Measurements from ENCODE around the gene TPGS1. TPM values are rescaled to one million over a fixed set of nuclear protein-coding genes. Genes with fewer than 3 reads are reported as not detected.

Gene TPGS1
- total and polyA plus RNA-seq, 4 donors = 9.9 to 31.3 (median 27.1) TPM

- Histone ChIP-seq H3K27me3 (ENCODE audit: control insufficient read depth, insufficient read depth, low read length) (peaks cover 25% of the 10 kb centered on the region), H3K4me3 (ENCODE audit: low read depth, low read length) (no peak overlapping the region), H3K4me1 (ENCODE audit: control insufficient read depth, insufficient read depth, low read length) (peaks cover 29% of the 10 kb centered on the region), H3K36me3 (ENCODE audit: control insufficient read depth, insufficient read depth, low read length) (no peaks in the 10 kb centered on the region), H3K27ac (ENCODE audit: low read depth, low read length) (no peak overlapping the region), H3K9me3 (ENCODE audit: control insufficient read depth, insufficient read depth, low read length) (no peaks in the 10 kb centered on the region)
- WGBS (ENCODE audit: insufficient coverage) = 57% methylated on average over 22 of the region's 22 CpGs
- DNase-seq (ENCODE audit: low read depth in 4 of 6, low spot score in 6 of 6) = no peak
Observed at GRCh38 chr19:494171-495080, 12.9 kb upstream of the TPGS1 start.

- 66% methylated on average over 8 of the region's 10 CpGs for WGBS (ENCODE audit: insufficient coverage)
- peaks cover 29% of the 10 kb centered on the region for H3K27me3 ChIP-seq (ENCODE audit: control insufficient read depth, insufficient read depth, low read length)
Observed at GRCh38 chr19:495081-495401, 12.3 kb upstream of the TPGS1 start.

GRCh38 chr19:495402-496111 lies 11.7 kb upstream of the TPGS1 start:
- Histone ChIP-seq H3K27ac (ENCODE audit: low read depth, low read length) (no peak overlapping the region), H3K9me3 (ENCODE audit: control insufficient read depth, insufficient read depth, low read length) (no peaks in the 10 kb centered on the region), H3K27me3 (ENCODE audit: control insufficient read depth, insufficient read depth, low read length) (peaks cover 29% of the 10 kb centered on the region), H3K4me3 (ENCODE audit: low read depth, low read length) (no peak overlapping the region), H3K4me1 (ENCODE audit: control insufficient read depth, insufficient read depth, low read length) (peaks cover 21% of the 10 kb centered on the region), H3K36me3 (ENCODE audit: control insufficient read depth, insufficient read depth, low read length) (no peaks in the 10 kb centered on the region)
- WGBS (ENCODE audit: insufficient coverage) = 18% methylated on average over 30 of the region's 32 CpGs
- peak in 1 of 6 donors; percentile 4 for DNase-seq (ENCODE audit: low read depth in 4 of 6, low spot score in 6 of 6)

More at GRCh38 chr19:495081-495401, 12.3 kb upstream of the TPGS1 start:
- Histone ChIP-seq H3K4me3 (ENCODE audit: low read depth, low read length) (no peak overlapping the region), H3K9me3 (ENCODE audit: control insufficient read depth, insufficient read depth, low read length) (no peaks in the 10 kb centered on the region), H3K27ac (ENCODE audit: low read depth, low read length) (no peak overlapping the region), H3K36me3 (ENCODE audit: control insufficient read depth, insufficient read depth, low read length) (no peaks in the 10 kb centered on the region), H3K4me1 (ENCODE audit: control insufficient read depth, insufficient read depth, low read length) (peaks cover 23% of the 10 kb centered on the region)
- DNase-seq (ENCODE audit: low read depth in 4 of 6, low spot score in 6 of 6) = no peak

- Histone ChIP-seq H3K4me3 (ENCODE audit: low read depth, low read length) (peak within 1 kb of the TSS; percentile 12), H3K9me3 (ENCODE audit: control insufficient read depth, insufficient read depth, low read length) (no peaks in the 10 kb centered on the region), H3K27ac (ENCODE audit: low read depth, low read length) (no peak within 1 kb of the TSS), H3K4me1 (ENCODE audit: control insufficient read depth, insufficient read depth, low read length) (peaks cover 21% of the 10 kb centered on the region), H3K27me3 (ENCODE audit: control insufficient read depth, insufficient read depth, low read length) (peaks cover 29% of the 10 kb centered on the region), H3K36me3 (ENCODE audit: control insufficient read depth, insufficient read depth, low read length) (no peaks in the 10 kb centered on the region)
- no peak for DNase-seq (ENCODE audit: low read depth in 4 of 6, low spot score in 6 of 6)
- 6% methylated on average over 28 of the region's 33 CpGs for WGBS (ENCODE audit: insufficient coverage)
Observed at GRCh38 chr19:496112-496665, 11.1 kb upstream of the TPGS1 start, which contains the start of gene MADCAM1. Gene MADCAM1, plus strand, starts transcription at chr19:496486. Its CDS starts 14 bp downstream, at chr19:496500.

GRCh38 chr19:496986-497385 lies 10.3 kb upstream of the TPGS1 start:
- H3K36me3 ChIP-seq (ENCODE audit: control insufficient read depth, insufficient read depth, low read length) = no peaks in the 10 kb centered on the region
- no peak for DNase-seq (ENCODE audit: low read depth in 4 of 6, low spot score in 6 of 6)
- H3K4me3 ChIP-seq (ENCODE audit: low read depth, low read length) = no peak overlapping the region
- H3K4me1 ChIP-seq (ENCODE audit: control insufficient read depth, insufficient read depth, low read length) = peaks cover 21% of the 10 kb centered on the region
- no peaks in the 10 kb centered on the region for H3K9me3 ChIP-seq (ENCODE audit: control insufficient read depth, insufficient read depth, low read length)
- peaks cover 29% of the 10 kb centered on the region for H3K27me3 ChIP-seq (ENCODE audit: control insufficient read depth, insufficient read depth, low read length)
- WGBS (ENCODE audit: insufficient coverage) = 0% methylated on average over 3 of the region's 18 CpGs
- no peak overlapping the region for H3K27ac ChIP-seq (ENCODE audit: low read depth, low read length)

- H3K4me3 ChIP-seq (ENCODE audit: low read depth, low read length) = peak overlapping the region; percentile 12
- no peak overlapping the region for H3K27ac ChIP-seq (ENCODE audit: low read depth, low read length)
- H3K27me3 ChIP-seq (ENCODE audit: control insufficient read depth, insufficient read depth, low read length) = peaks cover 29% of the 10 kb centered on the region
- H3K9me3 ChIP-seq (ENCODE audit: control insufficient read depth, insufficient read depth, low read length) = no peaks in the 10 kb centered on the region
- no peak for DNase-seq (ENCODE audit: low read depth in 4 of 6, low spot score in 6 of 6)
- H3K4me1 ChIP-seq (ENCODE audit: control insufficient read depth, insufficient read depth, low read length) = peaks cover 21% of the 10 kb centered on the region
- H3K36me3 ChIP-seq (ENCODE audit: control insufficient read depth, insufficient read depth, low read length) = no peaks in the 10 kb centered on the region
- under 1% methylated on average over 36 of the region's 36 CpGs for WGBS (ENCODE audit: insufficient coverage)
Observed at GRCh38 chr19:497491-497868, 9.8 kb upstream of the TPGS1 start.

- peaks cover 21% of the 10 kb centered on the region for H3K4me1 ChIP-seq (ENCODE audit: control insufficient read depth, insufficient read depth, low read length)
- DNase-seq (ENCODE audit: low read depth in 4 of 6, low spot score in 6 of 6) = no peak
- no peak overlapping the region for H3K27ac ChIP-seq (ENCODE audit: low read depth, low read length)
- H3K4me3 ChIP-seq (ENCODE audit: low read depth, low read length) = no peak overlapping the region
- no peaks in the 10 kb centered on the region for H3K36me3 ChIP-seq (ENCODE audit: control insufficient read depth, insufficient read depth, low read length)
- H3K9me3 ChIP-seq (ENCODE audit: control insufficient read depth, insufficient read depth, low read length) = no peaks in the 10 kb centered on the region
- WGBS (ENCODE audit: insufficient coverage) = 3% methylated on average over 48 of the region's 50 CpGs
- peaks cover 29% of the 10 kb centered on the region for H3K27me3 ChIP-seq (ENCODE audit: control insufficient read depth, insufficient read depth, low read length)
Observed at GRCh38 chr19:497869-498510, 9.3 kb upstream of the TPGS1 start.

- WGBS (ENCODE audit: insufficient coverage) = 9% methylated on average over 24 of the region's 26 CpGs
- Histone ChIP-seq H3K9me3 (ENCODE audit: control insufficient read depth, insufficient read depth, low read length) (no peaks in the 10 kb centered on the region), H3K27me3 (ENCODE audit: control insufficient read depth, insufficient read depth, low read length) (peaks cover 29% of the 10 kb centered on the region), H3K4me1 (ENCODE audit: control insufficient read depth, insufficient read depth, low read length) (peaks cover 21% of the 10 kb centered on the region), H3K27ac (ENCODE audit: low read depth, low read length) (no peak overlapping the region), H3K4me3 (ENCODE audit: low read depth, low read length) (no peak overlapping the region), H3K36me3 (ENCODE audit: control insufficient read depth, insufficient read depth, low read length) (no peaks in the 10 kb centered on the region)
- no peak for DNase-seq (ENCODE audit: low read depth in 4 of 6, low spot score in 6 of 6)
Observed at GRCh38 chr19:498511-498891, 8.8 kb upstream of the TPGS1 start.

- no peaks in the 10 kb centered on the region for H3K9me3 ChIP-seq (ENCODE audit: control insufficient read depth, insufficient read depth, low read length)
- peaks cover 29% of the 10 kb centered on the region for H3K27me3 ChIP-seq (ENCODE audit: control insufficient read depth, insufficient read depth, low read length)
- H3K36me3 ChIP-seq (ENCODE audit: control insufficient read depth, insufficient read depth, low read length) = no peaks in the 10 kb centered on the region
- DNase-seq (ENCODE audit: low read depth in 4 of 6, low spot score in 6 of 6) = no peak
- H3K4me3 ChIP-seq (ENCODE audit: low read depth, low read length) = no peak overlapping the region
- H3K4me1 ChIP-seq (ENCODE audit: control insufficient read depth, insufficient read depth, low read length) = peaks cover 21% of the 10 kb centered on the region
- WGBS (ENCODE audit: insufficient coverage) = 72% methylated on average over 29 of the region's 31 CpGs
- no peak overlapping the region for H3K27ac ChIP-seq (ENCODE audit: low read depth, low read length)
Observed at GRCh38 chr19:498977-499623, 8.2 kb upstream of the TPGS1 start.

Measured in spinal cord (tissue), 10 donors.